Activated B cell treated with CpG ODN at 0.5 μM for 24 hours (primary cell): Measurements from ENCODE around the gene KDM4B. TPM values are rescaled to one million over a fixed set of nuclear protein-coding genes. Genes with fewer than 3 reads are reported as not detected.

Source experiments
- ATAC-seq: fragments of 200-7000 bp; cut with Tn5 transposase; one replicate; pipeline ENCODE4 v1.10.0; 2021; ENCODE audit warnings: low read depth, mild to moderate bottlenecking, moderate library complexity
- CTCF ChIA-PET: fragments of 350-600 bp; sonication (Branson Sonifier 250); formaldehyde crosslinking; loops from one replicate; lab custom pipeline; 2021; ENCODE audit warnings: antibody characterized with exemption; lab: Charles Lee
- POLR2A ChIA-PET: fragments of 350-600 bp; sonication (Branson Sonifier 250); formaldehyde crosslinking; loops from one replicate; lab custom pipeline; 2021; ENCODE audit warnings: antibody characterized with exemption; lab: Charles Lee
- DNase-seq: peaks from one replicate; pipeline ENCODE4 v3.0.0; 2022
- H3K27ac Mint-ChIP-seq: one replicate; pipeline ENCODE4 v1.8.0; 2020; ENCODE audit warnings: mixed read lengths
- H3K27me3 Mint-ChIP-seq: one replicate; pipeline ENCODE4 v1.8.0; 2021; ENCODE audit warnings: mixed read lengths
- H3K36me3 Mint-ChIP-seq: one replicate; pipeline ENCODE4 v1.8.0; 2021; ENCODE audit warnings: low read depth, mixed read lengths
- H3K4me1 Mint-ChIP-seq: one replicate; pipeline ENCODE4 v1.8.0; 2021; ENCODE audit warnings: mixed read lengths
- H3K4me3 Mint-ChIP-seq: one replicate; pipeline ENCODE4 v1.8.0; 2020; ENCODE audit warnings: mild to moderate bottlenecking, mixed read lengths
- H3K9me3 Mint-ChIP-seq: one replicate; pipeline ENCODE4 v1.8.0; 2020; ENCODE audit warnings: mixed read lengths
- CTCF ChIP-seq: fragments of 200-600 bp; IDR thresholded peaks from one replicate; pipeline ENCODE4 v1.8.0; 2022; ENCODE audit warnings: antibody characterized with exemption, mild to moderate bottlenecking
- intact Hi-C: fragments of 100-400 bp; cut with micrococcal nuclease; formaldehyde crosslinking; loops from one replicate; pipeline ENCODE4 v1.15.1; 2024
- total RNA-seq: library from RNA; stranded (reverse); gene quantifications from 2 replicates; pipeline ENCODE4 v1.2.3, GENCODE V29; 2022

KDM4B gene
- total RNA-seq, 1 donor from 2014 or later, result 88.9 TPM

GRCh38 chr19:5125797-5126497, 157.0 kb downstream of the KDM4B start:
- CTCF ChIA-PET, result interaction anchor here (2.4 kb wide), 1 partner anchor 73 kb away, joined by 9 read pairs; no protein-coding TSS in a partner anchor
- ATAC-seq (no peak), DNase-seq (no peak)
- H3K36me3 Mint-ChIP-seq, result peaks cover 16% of the 10 kb centered on the region
- H3K4me3 Mint-ChIP-seq, result no peak overlapping the region
- intact Hi-C loops, result loop anchor here (1.0 to 2.0 kb wide), 3 partner anchors 17 to 157 kb away; partner anchors contain the start of gene KDM4B
- TF ChIP-seq CTCF, result no peak
- H3K27me3 Mint-ChIP-seq, result no peaks in the 10 kb centered on the region
- no peaks in the 10 kb centered on the region for H3K9me3 Mint-ChIP-seq
- H3K4me1 Mint-ChIP-seq, result peaks cover 83% of the 10 kb centered on the region
- POLR2A ChIA-PET, result interaction anchor here (1.6 to 3.6 kb wide), 2 partner anchors 13 to 52 kb away, joined by 3 to 55 read pairs; no protein-coding TSS in a partner anchor
- H3K27ac Mint-ChIP-seq, result peak overlapping the region; percentile 91

- intact Hi-C loops, result loop anchor here (1.0 to 2.0 kb wide), 3 partner anchors 16 to 158 kb away; partner anchors contain the start of gene KDM4B
- H3K27ac Mint-ChIP-seq, result peak overlapping the region; percentile 91
- H3K27me3 Mint-ChIP-seq, result no peaks in the 10 kb centered on the region
- POLR2A ChIA-PET, result interaction anchor here (0.6 to 3.6 kb wide), 9 partner anchors 12 to 496 kb away, joined by 3 to 55 read pairs (median 4); partner anchors contain the start of genes SAFB and SAFB2
- peak overlapping the region; percentile 50 for H3K4me3 Mint-ChIP-seq
- H3K9me3 Mint-ChIP-seq, result no peaks in the 10 kb centered on the region
- peak; percentile 29 for ATAC-seq
- TF ChIP-seq CTCF, result no peak
- DNase-seq, result peak; percentile 65
- H3K4me1 Mint-ChIP-seq, result peaks cover 82% of the 10 kb centered on the region
- H3K36me3 Mint-ChIP-seq, result peaks cover 18% of the 10 kb centered on the region
- CTCF ChIA-PET, result interaction anchor here (1.0 to 2.4 kb wide), 2 partner anchors 13 to 73 kb away, joined by 3 to 9 read pairs; no protein-coding TSS in a partner anchor
Measured at GRCh38 chr19:5126498-5127223, 157.7 kb downstream of the KDM4B start.

- CTCF ChIA-PET, result interaction anchor here (1.1 to 2.4 kb wide), 2 partner anchors 25 to 74 kb away, joined by 6 to 9 read pairs; no protein-coding TSS in a partner anchor
- intact Hi-C loops, result loop anchor here (2.0 kb wide), 2 partner anchors 15 to 159 kb away; partner anchors contain the start of gene KDM4B
- H3K36me3 Mint-ChIP-seq, result peaks cover 19% of the 10 kb centered on the region
- POLR2A ChIA-PET, result interaction anchor here (0.6 to 3.6 kb wide), 16 partner anchors 11 to 751 kb away, joined by 3 to 55 read pairs (median 6); partner anchors contain the start of genes CATSPERD, KDM4B, LONP1 and SAFB
- peaks cover 81% of the 10 kb centered on the region for H3K4me1 Mint-ChIP-seq
- DNase-seq, result peak; percentile 80
- H3K4me3 Mint-ChIP-seq, result peak overlapping the region; percentile 77
- H3K9me3 Mint-ChIP-seq, result no peaks in the 10 kb centered on the region
- ATAC-seq, result peak; percentile 54
- peak overlapping the region; percentile 91 for H3K27ac Mint-ChIP-seq
- no peak for TF ChIP-seq CTCF
- no peaks in the 10 kb centered on the region for H3K27me3 Mint-ChIP-seq
Measured at GRCh38 chr19:5127717-5128116, 158.8 kb downstream of the KDM4B start.

GRCh38 chr19:5128251-5128935, 159.5 kb downstream of the KDM4B start:
- Mint-ChIP-seq H3K27ac (peak overlapping the region; percentile 91), H3K4me1 (peaks cover 87% of the 10 kb centered on the region)

More at GRCh38 chr19:5128251-5128935, 159.5 kb downstream of the KDM4B start:
- ATAC-seq (no peak), DNase-seq (no peak)
- POLR2A ChIA-PET, result interaction anchor here (0.6 to 3.6 kb wide), 16 partner anchors 10 to 752 kb away, joined by 3 to 55 read pairs (median 6); partner anchors contain the start of genes KDM4B, SAFB and SAFB2
- intact Hi-C loops, result no loop called here
- H3K9me3 Mint-ChIP-seq, result no peaks in the 10 kb centered on the region
- H3K36me3 Mint-ChIP-seq, result peaks cover 18% of the 10 kb centered on the region
- TF ChIP-seq CTCF, result no peak
- peak overlapping the region; percentile 77 for H3K4me3 Mint-ChIP-seq
- CTCF ChIA-PET, result interaction anchor here (1.1 kb wide), 1 partner anchor 25 kb away, joined by 6 read pairs; no protein-coding TSS in a partner anchor
- no peaks in the 10 kb centered on the region for H3K27me3 Mint-ChIP-seq
